ENCODE measurements around the gene RFTN1. TPM values are rescaled to one million over a fixed set of nuclear protein-coding genes. Genes with fewer than 3 reads are reported as not detected.

RFTN1 gene
- polyA plus RNA-seq, 1 donor from 2014 or later, result 43.1 TPM

DNA sequence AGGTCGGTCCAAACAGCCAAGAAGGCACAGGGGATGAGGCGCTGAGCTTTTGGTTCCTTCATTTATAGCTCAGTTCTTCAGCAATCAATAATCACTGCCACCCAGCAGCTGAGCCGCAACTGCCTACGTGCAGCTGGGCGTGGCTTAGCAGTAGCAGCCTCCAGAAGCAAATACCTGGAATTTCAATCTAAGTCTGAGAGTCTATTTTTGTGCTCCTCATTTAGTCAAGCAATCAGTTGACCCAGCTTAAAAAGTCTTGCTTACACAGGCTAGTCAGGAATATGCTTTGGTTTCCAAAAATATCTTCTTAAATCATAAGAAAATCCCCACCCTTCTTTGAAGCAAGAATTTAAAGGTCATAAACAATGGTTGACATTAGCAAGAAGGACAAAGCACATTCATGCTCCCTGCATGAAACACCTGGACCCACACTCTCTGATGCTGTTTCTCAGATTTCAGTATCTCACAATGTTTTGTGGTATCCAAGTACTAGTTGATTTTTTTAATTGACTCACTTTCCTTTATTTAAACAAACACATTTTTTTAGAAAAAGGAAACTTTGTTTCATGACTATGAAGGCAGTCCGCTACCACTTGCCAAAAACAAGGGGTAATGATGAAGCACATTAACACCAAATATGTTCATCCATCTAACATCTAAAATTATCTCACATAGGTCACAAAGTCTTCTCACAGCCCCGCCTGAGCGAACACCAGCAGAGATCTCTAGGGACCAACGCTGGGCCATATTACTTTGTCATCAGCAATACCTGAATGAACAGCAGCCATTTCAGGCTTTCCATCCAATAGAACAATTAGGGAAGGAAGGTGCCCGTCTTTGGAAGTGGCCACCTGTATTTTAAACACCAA is 142.4 kb downstream of the RFTN1 start:
- Mint-ChIP-seq H3K9me3 (no peaks in the 10 kb centered on the region), H3K4me1 (peaks cover 52 to 59% (median 55%) of the 10 kb centered on the region in 3 donors), H3K36me3 (peaks cover 5% of the 10 kb centered on the region), H3K27me3 (peaks cover 9% of the 10 kb centered on the region), H3K27ac (peak overlapping the region in 2 of 3 donors; percentile 50 to 98), H3K4me3 (peak overlapping the region in 3 of 4 donors; percentile 2 to 75 (median 56))

DNA sequence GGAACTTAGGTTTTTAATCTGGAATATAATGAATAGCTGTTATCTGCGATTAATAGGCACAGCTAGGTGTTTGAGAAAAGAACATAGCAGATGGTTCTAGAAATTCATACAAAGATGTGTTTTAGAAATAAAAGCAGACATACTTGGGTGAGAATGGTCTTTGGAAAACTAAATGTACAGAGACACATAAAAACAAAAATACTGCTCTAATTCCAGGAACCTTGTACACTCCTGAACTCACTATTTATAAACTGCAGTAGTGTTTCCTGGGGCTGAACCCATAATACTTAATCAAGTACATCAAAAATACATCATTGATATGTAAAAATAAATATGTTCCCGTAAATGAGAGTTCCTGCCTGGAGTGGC is 143.0 kb downstream of the RFTN1 start:
- Mint-ChIP-seq H3K36me3 (peaks cover 5% of the 10 kb centered on the region), H3K4me1 (peaks cover 56 to 60% (median 57%) of the 10 kb centered on the region in 3 donors), H3K27me3 (peaks cover 9% of the 10 kb centered on the region), H3K4me3 (peak overlapping the region in 2 of 4 donors; percentile 56 to 57), H3K9me3 (no peaks in the 10 kb centered on the region), H3K27ac (peak overlapping the region in 2 of 3 donors; percentile 50 to 98)

DNA sequence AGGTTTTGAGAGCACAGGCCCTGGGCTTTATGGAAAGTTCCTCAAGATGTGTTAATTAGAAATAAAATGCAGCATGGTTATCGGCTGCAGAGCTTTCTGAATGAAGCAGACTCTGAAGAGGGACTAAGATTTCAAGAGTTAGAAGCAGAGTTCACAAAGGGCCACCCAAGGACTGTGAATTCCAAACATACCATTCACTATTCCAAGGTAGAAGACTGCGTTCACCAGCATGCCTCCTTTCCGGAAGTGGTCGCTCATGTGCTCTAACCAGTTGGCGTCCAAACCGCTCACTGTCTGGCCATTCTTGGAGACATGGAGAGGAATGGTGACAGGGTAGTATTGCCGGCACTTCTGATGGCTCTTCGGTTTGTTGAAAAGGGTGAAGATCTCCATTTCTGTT is 143.6 kb downstream of the RFTN1 start:
- Mint-ChIP-seq H3K36me3 (peaks cover 5% of the 10 kb centered on the region), H3K4me1 (peaks cover 53 to 57% (median 57%) of the 10 kb centered on the region in 3 donors), H3K9me3 (no peaks in the 10 kb centered on the region), H3K4me3 (no peak overlapping the region), H3K27ac (no peak overlapping the region), H3K27me3 (peaks cover 9% of the 10 kb centered on the region)

DNA sequence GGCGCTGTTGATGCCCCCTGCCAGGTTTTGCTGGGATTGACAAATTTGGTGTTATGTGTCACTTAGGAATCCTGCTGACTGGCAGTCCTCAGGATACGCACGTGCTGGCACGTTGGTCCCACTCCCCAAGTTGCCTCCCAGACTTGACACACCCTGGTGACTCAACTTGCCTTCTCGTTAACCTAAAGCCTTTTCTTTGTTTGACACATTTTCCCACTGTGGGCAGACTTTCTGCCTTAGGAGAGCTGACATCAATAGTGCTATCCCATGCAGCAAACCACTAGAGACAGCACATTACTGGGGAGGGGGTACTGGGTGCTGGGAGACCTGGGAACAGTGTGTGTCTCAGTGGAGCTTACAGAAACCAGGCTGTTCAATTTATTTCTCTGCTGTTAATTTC is 144.2 kb downstream of the RFTN1 start:
- Mint-ChIP-seq H3K27me3 (peaks cover 4% of the 10 kb centered on the region), H3K9me3 (no peaks in the 10 kb centered on the region), H3K36me3 (peaks cover 5% of the 10 kb centered on the region), H3K4me3 (peak overlapping the region in 1 of 4 donors; percentile 41), H3K4me1 (peaks cover 47 to 54% (median 52%) of the 10 kb centered on the region in 3 donors), H3K27ac (no peak overlapping the region)

DNA sequence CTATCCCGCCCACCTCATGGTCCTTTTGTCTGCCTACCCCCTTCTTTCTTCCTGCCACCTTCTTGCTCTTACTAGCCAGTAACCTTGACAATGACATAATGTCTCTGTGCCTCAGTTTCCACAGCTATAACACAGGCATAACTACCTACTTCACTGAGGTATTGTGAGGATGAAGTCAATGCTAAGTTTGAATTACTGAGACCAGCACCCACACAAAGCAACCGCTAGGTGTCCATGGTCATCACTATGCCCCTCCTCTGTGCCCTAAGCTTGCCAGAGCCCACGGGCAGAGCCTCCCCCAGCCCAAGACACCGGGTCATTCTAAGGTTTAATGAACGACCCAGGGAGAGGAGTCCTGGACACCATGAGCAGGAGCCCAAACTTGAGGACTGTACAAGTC is 146.9 kb downstream of the RFTN1 start:
- no peaks in the 10 kb centered on the region for H3K27me3 Mint-ChIP-seq
- no peaks in the 10 kb centered on the region for H3K9me3 Mint-ChIP-seq
- H3K27ac Mint-ChIP-seq, result no peak overlapping the region
- H3K4me3 Mint-ChIP-seq, result peak overlapping the region in 1 of 4 donors; percentile 17
- peaks cover 23 to 29% (median 28%) of the 10 kb centered on the region in 3 donors for H3K4me1 Mint-ChIP-seq
- H3K36me3 Mint-ChIP-seq, result peaks cover 5% of the 10 kb centered on the region

DNA sequence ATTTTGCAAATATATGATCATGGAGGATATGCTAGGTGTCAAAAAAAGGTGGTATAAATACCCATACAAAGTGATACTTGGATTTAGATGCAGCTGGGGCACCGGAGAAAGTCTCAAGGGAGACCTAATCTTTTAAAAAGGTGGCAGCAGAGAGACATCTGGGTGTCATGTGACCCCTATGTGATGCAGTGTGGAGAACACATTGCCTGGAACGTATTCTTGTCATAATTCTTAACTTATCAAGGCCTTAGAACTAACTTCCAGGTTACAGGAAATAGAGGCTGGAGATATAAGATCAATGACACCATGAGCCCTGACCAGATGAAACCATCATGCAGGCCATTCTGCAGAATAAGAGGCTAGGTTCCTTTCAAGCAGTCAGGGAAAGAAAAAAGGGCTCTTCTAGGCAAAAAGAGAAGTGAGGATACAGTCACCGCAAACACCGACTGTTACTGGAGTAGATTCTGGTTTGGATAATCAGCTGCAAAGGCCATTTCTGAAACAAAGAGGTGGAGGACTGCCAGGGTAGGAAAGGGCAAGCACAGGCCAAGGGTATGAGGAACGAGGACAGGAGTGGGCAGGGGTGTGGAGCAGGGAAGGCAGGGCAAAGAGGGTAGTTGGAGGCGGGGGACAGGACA is 147.9 kb downstream of the RFTN1 start:
- Mint-ChIP-seq H3K36me3 (peaks cover 5% of the 10 kb centered on the region), H3K27me3 (no peaks in the 10 kb centered on the region), H3K4me3 (peak overlapping the region in 1 of 4 donors; percentile 46), H3K9me3 (no peaks in the 10 kb centered on the region), H3K27ac (peak overlapping the region in 2 of 3 donors; percentile 57 to 64), H3K4me1 (peaks cover 14 to 20% (median 18%) of the 10 kb centered on the region in 3 donors)

DNA sequence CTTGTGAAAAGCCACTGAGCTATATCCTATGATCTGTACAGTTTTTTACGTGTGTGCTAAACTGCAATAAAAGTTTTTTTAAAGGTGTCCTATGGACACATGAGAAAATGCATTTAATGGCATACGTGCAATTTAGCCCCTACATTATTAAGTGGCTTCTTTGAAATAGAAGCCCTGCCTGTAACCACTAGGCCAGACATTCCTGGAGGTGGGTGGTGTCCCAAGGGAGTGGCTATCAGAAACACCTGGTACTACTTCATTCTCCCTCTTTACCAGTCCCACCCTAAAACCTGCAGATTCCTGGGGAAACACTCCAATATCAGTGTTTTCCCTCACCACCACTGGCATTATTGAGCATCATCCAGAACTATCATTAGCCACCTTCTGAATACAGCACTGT is 148.5 kb downstream of the RFTN1 start:
- Mint-ChIP-seq H3K9me3 (no peaks in the 10 kb centered on the region), H3K4me3 (no peak overlapping the region), H3K27me3 (no peaks in the 10 kb centered on the region), H3K36me3 (peaks cover 5% of the 10 kb centered on the region), H3K27ac (peak overlapping the region in 1 of 3 donors; percentile 64), H3K4me1 (peaks cover 8 to 16% (median 12%) of the 10 kb centered on the region in 3 donors)

DNA sequence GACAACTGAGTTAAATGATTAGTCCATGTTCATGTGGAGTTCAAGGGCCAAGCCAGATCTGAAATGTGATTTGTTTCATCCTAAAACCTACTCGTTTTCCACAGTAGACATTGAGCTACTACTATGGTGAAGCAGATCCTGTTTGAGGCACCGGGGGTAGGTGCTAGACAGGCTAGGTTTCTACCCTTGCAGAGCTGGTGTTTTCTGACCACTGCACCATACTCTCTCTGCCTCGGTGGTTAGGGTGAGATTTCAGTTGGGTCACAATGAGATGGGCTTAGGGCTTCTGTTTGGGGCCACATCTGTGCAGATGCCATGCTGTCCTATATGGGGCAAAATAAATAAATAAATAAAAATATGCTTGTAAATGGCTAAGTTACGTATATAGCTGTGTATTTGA is 149.2 kb downstream of the RFTN1 start:
- H3K36me3 Mint-ChIP-seq, result peaks cover 5% of the 10 kb centered on the region
- no peaks in the 10 kb centered on the region for H3K27me3 Mint-ChIP-seq
- no peaks in the 10 kb centered on the region for H3K9me3 Mint-ChIP-seq
- peaks cover 9 to 17% (median 14%) of the 10 kb centered on the region in 3 donors for H3K4me1 Mint-ChIP-seq
- H3K27ac Mint-ChIP-seq, result no peak overlapping the region
- H3K4me3 Mint-ChIP-seq, result no peak overlapping the region

DNA sequence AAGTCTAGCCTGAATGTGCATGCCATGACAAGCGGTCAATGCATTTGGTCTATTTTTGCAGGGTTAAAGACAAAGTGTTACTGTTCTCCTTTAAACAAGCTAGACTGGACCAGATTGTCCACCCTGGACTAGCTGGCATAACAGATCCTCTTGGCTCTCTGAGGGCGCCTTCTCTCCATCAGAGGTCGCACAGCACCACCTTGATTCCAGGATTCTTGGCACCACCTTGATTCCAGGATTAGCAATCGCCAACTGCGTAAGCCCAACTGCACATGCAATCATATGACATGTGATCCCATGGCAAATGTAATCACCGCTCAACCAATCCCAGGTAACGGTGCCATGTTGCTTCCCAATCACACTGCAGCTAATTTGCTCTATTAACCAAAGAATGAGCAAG is 149.9 kb downstream of the RFTN1 start:
- Mint-ChIP-seq H3K36me3 (peaks cover 5% of the 10 kb centered on the region), H3K4me3 (no peak overlapping the region)

DNA sequence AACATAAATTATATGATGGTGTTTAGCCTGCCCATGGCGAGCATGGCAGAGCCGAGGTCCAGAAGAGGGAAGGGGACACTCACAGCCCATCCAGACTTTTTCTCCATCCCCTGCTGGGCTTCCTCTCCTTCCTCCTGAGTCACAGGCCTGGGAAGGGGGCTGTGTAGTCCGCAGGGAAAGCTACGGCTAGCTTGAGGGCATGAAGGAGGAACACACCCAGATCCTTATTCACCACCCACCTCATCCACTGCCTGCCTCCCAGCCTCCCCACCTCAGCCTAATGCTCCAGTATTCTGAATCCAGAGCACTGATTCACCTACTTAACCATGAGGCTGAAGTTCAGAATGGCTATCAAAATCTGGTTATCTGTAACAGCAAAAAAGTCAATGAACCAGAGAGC is 150.7 kb downstream of the RFTN1 start:
- Mint-ChIP-seq H3K9me3 (no peaks in the 10 kb centered on the region), H3K4me3 (no peak overlapping the region), H3K27ac (no peak overlapping the region), H3K4me1 (peaks cover 12 to 18% (median 17%) of the 10 kb centered on the region in 3 donors), H3K36me3 (peaks cover 5% of the 10 kb centered on the region), H3K27me3 (no peaks in the 10 kb centered on the region)

More for the DNA sequence above, 149.9 kb downstream of the RFTN1 start:
- Mint-ChIP-seq H3K4me1 (peaks cover 12 to 18% (median 17%) of the 10 kb centered on the region in 3 donors), H3K9me3 (no peaks in the 10 kb centered on the region), H3K27me3 (no peaks in the 10 kb centered on the region), H3K27ac (no peak overlapping the region)

DNA sequence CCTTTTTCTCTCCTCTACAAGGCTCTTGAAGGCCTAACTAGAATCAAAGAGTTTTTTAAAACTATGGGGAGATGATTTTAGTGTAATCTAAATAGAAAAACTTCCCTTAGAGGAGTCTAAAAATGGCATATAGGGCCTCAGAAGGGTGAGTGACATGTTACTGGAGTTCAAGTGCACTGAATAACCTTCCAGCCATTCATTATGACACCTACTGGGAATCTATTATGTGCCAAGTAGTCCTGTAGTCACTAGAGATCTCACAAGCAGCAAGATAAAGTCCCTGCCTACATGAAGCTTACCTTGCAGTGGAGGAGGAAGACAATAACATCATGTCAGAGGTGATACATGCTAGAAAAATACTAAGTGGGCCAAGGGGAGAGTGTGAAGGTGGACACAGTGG is 152.4 kb downstream of the RFTN1 start:
- no peaks in the 10 kb centered on the region for H3K27me3 Mint-ChIP-seq
- peaks cover 10 to 22% (median 14%) of the 10 kb centered on the region in 3 donors for H3K4me1 Mint-ChIP-seq
- H3K4me3 Mint-ChIP-seq, result no peak overlapping the region
- H3K27ac Mint-ChIP-seq, result no peak overlapping the region
- H3K36me3 Mint-ChIP-seq, result peaks cover 4% of the 10 kb centered on the region
- H3K9me3 Mint-ChIP-seq, result no peaks in the 10 kb centered on the region

DNA sequence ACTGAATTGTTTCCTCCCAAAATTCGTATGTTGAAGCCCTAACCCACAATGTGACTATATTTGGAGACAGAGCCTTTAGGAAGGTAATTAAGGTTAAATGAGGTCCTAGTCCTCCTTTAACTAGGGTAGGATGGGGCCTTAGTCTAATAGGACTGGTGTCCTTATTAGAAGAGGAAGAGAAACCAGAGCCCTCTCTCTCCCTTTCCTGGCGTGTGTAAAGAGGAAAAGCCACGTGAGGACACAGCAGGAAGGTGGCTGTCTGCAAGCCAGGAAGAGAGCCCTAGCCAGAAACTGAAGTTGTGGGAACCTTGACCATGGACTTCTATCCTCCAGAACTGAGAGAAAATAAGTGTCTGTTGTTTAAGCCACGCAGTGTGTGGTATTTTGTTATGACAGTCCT is 154.2 kb downstream of the RFTN1 start:
- no peaks in the 10 kb centered on the region for H3K9me3 Mint-ChIP-seq
- H3K4me1 Mint-ChIP-seq, result peaks cover 4 to 8% (median 6%) of the 10 kb centered on the region in 3 donors
- no peak overlapping the region for H3K27ac Mint-ChIP-seq
- no peaks in the 10 kb centered on the region for H3K27me3 Mint-ChIP-seq
- peaks cover 4% of the 10 kb centered on the region for H3K36me3 Mint-ChIP-seq
- H3K4me3 Mint-ChIP-seq, result peak overlapping the region in 1 of 4 donors; percentile 43

DNA sequence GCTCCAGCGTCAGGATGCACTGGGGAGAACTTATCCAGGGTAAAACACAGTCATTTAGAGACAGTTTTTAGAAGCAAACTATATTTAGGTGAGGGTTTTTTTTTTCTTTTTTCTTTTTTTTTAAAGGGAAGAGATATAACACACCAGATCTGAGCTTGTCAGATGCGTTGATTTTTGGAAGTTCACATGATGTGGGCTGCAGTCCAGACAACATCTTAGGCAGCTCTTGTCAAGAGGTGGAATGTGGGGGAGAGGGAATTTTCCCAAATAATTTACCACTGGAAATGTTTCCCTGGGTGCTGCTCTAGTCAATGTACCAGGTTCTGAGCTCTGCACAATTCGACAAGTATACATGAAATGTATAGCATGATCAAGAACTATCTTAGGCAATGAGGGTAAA is 155.2 kb downstream of the RFTN1 start:
- H3K36me3 Mint-ChIP-seq, result peaks cover 4% of the 10 kb centered on the region
- no peak overlapping the region for H3K27ac Mint-ChIP-seq
- no peaks in the 10 kb centered on the region for H3K27me3 Mint-ChIP-seq
- peaks cover 4 to 8% (median 6%) of the 10 kb centered on the region in 3 donors for H3K4me1 Mint-ChIP-seq
- H3K9me3 Mint-ChIP-seq, result no peaks in the 10 kb centered on the region
- H3K4me3 Mint-ChIP-seq, result no peak overlapping the region

DNA sequence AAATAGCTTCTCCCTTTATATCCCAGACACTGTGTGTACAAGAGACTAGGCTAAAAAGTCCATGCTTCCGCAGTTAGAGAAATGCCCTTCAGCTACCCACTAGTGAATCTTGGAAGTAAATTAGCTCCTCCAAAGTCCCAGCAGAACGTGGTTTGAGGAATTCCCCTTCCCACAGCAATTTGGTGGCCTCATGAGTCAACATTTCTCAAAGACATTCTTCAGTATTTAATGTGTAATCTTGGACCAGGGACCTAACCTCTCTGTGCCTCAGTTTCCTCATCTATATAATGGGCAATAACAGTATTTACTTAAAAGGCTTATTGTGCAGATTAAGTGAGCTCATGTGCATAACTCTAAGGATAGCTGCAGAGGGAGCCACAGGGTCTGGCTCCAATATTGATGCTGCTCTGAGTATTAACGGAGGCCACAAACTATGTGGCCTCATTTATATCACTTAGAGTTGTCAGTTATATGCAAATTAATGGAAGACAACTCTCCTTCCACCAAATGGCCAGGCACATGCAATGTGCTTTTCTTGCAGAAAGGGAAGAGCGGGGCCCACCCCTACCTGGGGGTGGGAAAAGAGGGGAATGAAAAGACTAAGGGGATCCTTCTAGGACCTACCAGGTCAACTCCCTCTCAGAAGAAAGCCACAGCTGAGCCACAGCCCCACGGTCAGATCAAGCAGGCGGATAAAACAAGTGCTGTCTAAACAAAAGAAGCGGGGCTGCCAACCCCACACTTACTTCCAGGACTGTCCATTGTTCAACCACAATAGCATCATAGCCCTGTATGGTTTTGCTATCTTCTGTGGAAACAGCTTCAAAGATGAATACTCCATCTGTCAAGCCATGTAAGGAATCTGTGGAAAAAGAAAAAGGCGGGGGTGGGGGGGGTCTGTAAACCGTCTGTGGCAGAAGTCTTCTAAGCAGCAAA is 156.0 kb downstream of the RFTN1 start:
- peak overlapping the region in 2 of 3 donors; percentile 39 to 77 for H3K27ac Mint-ChIP-seq
- H3K27me3 Mint-ChIP-seq, result no peaks in the 10 kb centered on the region
- peaks cover 4% of the 10 kb centered on the region for H3K36me3 Mint-ChIP-seq
- no peak overlapping the region for H3K4me3 Mint-ChIP-seq
- peaks cover 4 to 8% (median 6%) of the 10 kb centered on the region in 3 donors for H3K4me1 Mint-ChIP-seq
- H3K9me3 Mint-ChIP-seq, result no peaks in the 10 kb centered on the region
